GM21717 (cell line): ENCODE results near the gene IHH.

Experiments used
- ATAC-seq: cut with Tn5 transposase; IDR thresholded peaks from one replicate; pipeline ENCODE4 v1.9.1; 2021; ENCODE audit warnings: mild to moderate bottlenecking, moderate library complexity; ENCODE audit not compliant: unreplicated experiment

IHH gene

GRCh38 chr2:219022041-219022440, 38.7 kb downstream of the IHH start:
- ATAC-seq: no peak

GRCh38 chr2:219021591-219021990, 39.1 kb downstream of the IHH start:
- ATAC-seq: no peak

- no peak for ATAC-seq
Measured at GRCh38 chr2:219020604-219021365, 39.9 kb downstream of the IHH start.

GRCh38 chr2:219019436-219019835, 41.3 kb downstream of the IHH start:
- ATAC-seq: no peak

- no peak for ATAC-seq
Measured at GRCh38 chr2:219018726-219019125, 42.0 kb downstream of the IHH start.

- no peak for ATAC-seq
Measured at GRCh38 chr2:219018286-219018685, 42.4 kb downstream of the IHH start.

GRCh38 chr2:219017201-219017931, 43.4 kb downstream of the IHH start:
- ATAC-seq: no peak

GRCh38 chr2:219016721-219017120, 44.0 kb downstream of the IHH start:
- ATAC-seq: no peak

GRCh38 chr2:219010873-219011272, 49.8 kb downstream of the IHH start:
- no peak for ATAC-seq

- ATAC-seq: no peak
Measured at GRCh38 chr2:219010162-219010756, 50.5 kb downstream of the IHH start.

- ATAC-seq: no peak
Measured at GRCh38 chr2:219009294-219009693, 51.4 kb downstream of the IHH start.
